PC-9 (cell line): ENCODE measurements around the gene ZMYND10.

Source experiments
- EZH2 ChIP-seq: fragments of 200-600 bp; sonication (generic); IDR thresholded peaks from 2 replicates; pipeline ENCODE4 v1.8.0; 2017; ENCODE audit warnings: antibody characterized with exemption, low read depth
- TF ChIP-seq, protein P1 (sequence below): fragments of 200-600 bp; sonication (generic); conservative IDR thresholded peaks from 2 replicates; pipeline ENCODE4 v1.6.1; 2017; ENCODE audit warnings: mixed run types, antibody characterized with exemption, mild to moderate bottlenecking, moderate library complexity

DNA sequence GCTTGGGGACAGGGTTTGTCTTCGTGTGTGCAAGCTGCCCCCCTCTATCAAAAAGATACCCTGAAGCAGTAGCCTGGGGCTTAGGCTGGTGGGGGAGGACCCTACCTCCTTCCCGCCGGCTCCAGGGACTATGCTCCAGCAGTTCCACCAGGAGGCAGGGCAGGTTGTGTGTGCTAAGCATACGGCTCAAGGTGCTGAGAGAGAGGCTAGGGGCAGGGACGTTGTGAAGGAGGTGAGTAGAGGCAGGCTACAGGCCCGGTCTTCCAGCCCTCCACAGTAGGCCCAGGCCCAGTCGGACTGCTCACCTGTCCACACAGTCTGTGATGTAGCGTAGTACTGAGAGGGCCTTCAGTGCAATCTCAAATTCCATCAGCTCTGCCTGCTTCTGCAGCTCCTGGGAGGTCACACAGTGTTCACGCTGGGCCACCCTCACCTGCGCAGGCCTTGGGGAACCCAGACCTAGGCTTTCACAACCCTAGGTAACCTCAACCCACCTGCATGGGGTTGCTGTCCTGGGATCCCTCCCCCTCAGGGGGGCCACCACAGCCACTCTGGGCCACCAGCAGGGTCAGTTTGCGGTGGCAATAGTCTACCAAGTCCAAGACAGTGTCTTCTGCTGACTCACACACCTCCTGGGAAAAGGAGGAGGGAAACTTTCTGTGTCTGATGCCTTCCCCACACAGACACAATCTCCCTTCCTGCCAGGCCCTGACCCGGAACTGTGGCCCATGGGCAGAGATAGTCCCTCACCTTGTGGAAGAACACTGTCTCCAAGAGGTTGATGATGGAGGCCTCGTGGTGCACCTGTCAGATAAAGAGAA, 2.5 kb downstream of the ZMYND10 start:
- TF ChIP-seq, protein P1, sequence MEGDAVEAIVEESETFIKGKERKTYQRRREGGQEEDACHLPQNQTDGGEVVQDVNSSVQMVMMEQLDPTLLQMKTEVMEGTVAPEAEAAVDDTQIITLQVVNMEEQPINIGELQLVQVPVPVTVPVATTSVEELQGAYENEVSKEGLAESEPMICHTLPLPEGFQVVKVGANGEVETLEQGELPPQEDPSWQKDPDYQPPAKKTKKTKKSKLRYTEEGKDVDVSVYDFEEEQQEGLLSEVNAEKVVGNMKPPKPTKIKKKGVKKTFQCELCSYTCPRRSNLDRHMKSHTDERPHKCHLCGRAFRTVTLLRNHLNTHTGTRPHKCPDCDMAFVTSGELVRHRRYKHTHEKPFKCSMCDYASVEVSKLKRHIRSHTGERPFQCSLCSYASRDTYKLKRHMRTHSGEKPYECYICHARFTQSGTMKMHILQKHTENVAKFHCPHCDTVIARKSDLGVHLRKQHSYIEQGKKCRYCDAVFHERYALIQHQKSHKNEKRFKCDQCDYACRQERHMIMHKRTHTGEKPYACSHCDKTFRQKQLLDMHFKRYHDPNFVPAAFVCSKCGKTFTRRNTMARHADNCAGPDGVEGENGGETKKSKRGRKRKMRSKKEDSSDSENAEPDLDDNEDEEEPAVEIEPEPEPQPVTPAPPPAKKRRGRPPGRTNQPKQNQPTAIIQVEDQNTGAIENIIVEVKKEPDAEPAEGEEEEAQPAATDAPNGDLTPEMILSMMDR, result no peak
- TF ChIP-seq EZH2, result no peak
